NT2/D1 (cell line): ENCODE measurements around the gene GP9.

Experiments
- SUZ12 ChIP-seq: IDR thresholded peaks from 2 replicates; pipeline ENCODE4 v1.6.1; 2011; ENCODE audit not compliant: insufficient read length, insufficient read depth; ENCODE audit errors: extremely low read depth
- YY1 ChIP-seq: IDR thresholded peaks from 2 replicates; pipeline ENCODE4 v1.6.1; 2011; ENCODE audit not compliant: insufficient read length, insufficient read depth

DNA sequence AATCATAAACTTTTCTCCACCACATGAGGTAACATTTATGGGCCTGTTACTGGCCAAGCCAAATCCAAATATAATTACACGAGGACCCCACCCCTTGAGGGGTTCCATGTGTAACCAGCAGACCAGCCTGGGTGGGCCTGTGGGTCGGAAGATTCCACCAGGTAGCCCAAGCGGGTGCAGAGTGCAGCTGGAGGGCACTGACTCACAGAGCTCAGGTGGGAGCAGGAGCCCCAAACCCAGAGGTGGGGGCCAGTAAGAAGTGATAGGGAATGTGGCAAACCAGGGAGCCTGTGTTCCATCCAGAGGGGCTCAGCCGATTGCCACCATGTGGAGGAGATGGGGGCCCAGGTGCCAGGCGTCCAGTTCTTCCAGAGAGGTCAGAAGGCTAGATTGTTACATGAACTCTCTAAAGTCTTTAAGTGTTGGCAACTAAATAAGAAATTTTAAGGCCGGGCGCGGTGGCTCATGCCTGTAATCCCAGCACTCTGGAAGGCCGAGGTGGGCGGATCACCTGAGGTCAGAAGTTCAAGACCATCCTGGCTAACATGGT, 2.6 kb downstream of the GP9 start:
- TF ChIP-seq YY1 = no peak
- TF ChIP-seq SUZ12 = no peak
